ENCODE results near the gene CTNNB1. TPM values are rescaled to one million over a fixed set of nuclear protein-coding genes. Genes with fewer than 3 reads are reported as not detected.
"Not testable (repeated sequence)": the region's sequence is repeated elsewhere in the genome, so short reads cannot be mapped to it uniquely, and the experiment has no call there.

Gene CTNNB1
- total RNA-seq, 1 experiment from 2014 or later = 490 TPM

GRCh38 chr3:41248525-41248924 lies 49.2 kb downstream of the CTNNB1 start:
- no peak for DNase-seq (ENCODE audit: low read depth)

GRCh38 chr3:41249318-41249717 lies 50.0 kb downstream of the CTNNB1 start:
- DNase-seq (ENCODE audit: low read depth) = peak; percentile 8

- DNase-seq (ENCODE audit: low read depth) = no peak
These were observed 51.5 kb downstream of the CTNNB1 start for GRCh38 chr3:41250825-41251224.

DNA sequence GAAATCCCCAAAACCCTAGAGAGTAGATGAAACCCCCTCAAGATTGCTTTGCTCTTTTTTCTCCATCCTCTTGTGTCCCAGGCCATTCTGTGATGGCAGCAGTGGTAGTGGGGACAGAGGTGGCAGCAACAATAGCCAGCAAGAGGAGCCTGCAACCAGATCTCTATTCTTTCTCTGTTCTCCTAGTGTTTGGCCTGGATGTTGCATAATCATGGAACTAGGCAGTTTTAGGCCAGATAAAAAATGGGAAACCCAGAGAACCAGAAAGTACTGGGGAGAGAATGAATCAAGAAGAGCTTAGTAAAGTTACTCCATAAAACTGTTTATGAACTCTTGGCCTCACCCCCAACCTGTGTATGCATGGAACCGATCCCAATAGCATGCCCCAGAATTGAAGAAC lies 52.3 kb downstream of the CTNNB1 start:
- no peak for DNase-seq (ENCODE audit: low read depth)

DNA sequence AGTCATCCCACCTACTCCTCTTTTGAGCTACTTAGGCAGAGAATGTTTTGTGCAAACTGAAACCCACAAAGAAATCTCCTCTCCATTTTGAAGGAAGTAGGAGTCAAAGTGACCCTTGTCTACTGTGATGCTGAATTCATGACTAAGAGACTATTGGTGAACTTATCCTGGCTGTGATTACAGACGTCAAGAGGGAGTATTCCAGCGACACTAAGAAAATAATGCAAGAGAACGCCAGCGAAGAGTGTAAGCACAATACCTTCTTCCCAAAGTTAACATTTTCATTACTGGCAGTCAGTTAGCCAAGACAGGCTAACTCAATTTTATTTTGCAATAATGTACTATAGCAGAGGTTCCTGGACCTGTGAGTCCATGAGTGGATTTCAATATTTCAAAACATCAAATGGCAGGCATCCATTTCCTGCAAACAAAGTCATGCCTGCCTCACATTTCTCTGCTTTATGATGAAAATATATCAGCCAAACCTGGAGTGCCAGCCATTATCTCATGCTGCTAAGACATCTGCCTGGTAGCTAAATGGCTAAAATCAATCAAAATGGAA lies 59.0 kb downstream of the CTNNB1 start:
- no peak for DNase-seq (ENCODE audit: low read depth)

- DNase-seq (ENCODE audit: low read depth) = peak; percentile 41
These were observed 60.3 kb downstream of the CTNNB1 start for GRCh38 chr3:41259449-41260062.

GRCh38 chr3:41260063-41260450 lies 60.8 kb downstream of the CTNNB1 start:
- DNase-seq (ENCODE audit: low read depth) = no peak

DNA sequence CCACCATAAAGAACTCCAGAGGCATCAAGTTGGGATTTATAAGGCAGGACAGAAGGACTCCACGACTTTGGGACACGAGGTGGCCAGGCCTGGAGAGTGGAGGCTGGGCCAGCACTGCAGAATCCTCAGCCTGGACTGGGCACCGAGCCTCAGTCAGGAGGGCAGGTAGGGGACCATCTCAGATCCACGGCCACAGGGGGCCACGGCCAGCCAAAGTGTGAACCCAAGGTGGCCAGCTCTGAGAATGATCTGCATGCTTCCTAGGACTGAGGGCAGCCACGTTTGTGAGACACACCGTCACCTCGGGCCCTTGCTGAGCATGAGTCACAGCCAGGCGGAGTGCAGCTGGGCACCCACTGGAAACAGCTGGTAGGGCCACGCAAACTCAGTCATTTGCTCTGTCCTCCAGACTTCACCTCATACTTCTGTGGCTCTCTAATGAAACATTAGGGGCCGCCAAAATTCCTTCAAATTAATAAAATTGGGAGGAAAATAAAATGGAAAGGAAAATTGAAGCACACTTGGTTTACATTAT lies 65.8 kb downstream of the CTNNB1 start:
- DNase-seq (ENCODE audit: low read depth) = peak; percentile 70

DNA sequence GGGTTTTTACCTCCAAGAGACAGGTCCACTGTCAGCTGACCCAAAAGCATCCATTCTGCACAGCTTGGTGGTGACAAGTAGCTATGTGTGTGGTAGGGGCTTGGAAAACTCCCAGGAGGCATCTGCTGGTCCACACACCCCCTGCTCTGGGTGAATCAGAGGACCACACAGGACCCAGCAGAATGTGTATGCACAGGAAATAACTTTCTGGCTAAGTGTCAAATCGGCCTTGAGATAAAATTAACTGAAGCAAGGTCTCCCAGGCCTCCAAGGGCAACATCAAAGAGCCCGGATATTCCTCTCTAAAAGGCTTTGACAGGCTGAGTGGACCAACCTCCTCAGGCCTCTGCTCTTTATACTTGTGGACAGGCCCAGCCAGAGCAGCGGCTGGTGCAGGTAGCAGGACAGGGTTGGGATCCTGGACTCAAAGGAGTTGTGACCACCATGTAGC lies 66.5 kb downstream of the CTNNB1 start:
- peak; percentile 92 for DNase-seq (ENCODE audit: low read depth)

- DNase-seq (ENCODE audit: low read depth) = peak; percentile 97
These were observed 68.8 kb downstream of the CTNNB1 start for GRCh38 chr3:41267975-41268640.

DNA sequence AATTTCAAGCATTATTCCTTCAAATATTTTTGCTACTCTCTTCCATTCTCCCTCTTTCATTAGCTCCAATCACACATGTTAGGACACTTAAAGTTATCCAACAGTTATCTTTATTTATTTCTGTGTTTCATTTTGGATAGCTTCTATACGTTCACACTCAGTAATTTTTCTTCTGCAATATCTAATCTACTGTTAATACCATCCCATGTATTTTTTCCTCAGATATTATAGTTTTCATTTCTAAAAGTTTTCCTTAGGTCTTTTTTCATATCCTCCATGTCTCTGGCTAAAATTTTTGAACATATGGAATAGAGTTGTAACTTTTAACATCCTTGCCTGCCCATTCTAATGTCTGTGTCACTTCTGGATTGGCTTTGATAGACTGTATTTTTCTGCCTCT lies 73.4 kb downstream of the CTNNB1 start:
- no peak for DNase-seq (ENCODE audit: low read depth)

DNA sequence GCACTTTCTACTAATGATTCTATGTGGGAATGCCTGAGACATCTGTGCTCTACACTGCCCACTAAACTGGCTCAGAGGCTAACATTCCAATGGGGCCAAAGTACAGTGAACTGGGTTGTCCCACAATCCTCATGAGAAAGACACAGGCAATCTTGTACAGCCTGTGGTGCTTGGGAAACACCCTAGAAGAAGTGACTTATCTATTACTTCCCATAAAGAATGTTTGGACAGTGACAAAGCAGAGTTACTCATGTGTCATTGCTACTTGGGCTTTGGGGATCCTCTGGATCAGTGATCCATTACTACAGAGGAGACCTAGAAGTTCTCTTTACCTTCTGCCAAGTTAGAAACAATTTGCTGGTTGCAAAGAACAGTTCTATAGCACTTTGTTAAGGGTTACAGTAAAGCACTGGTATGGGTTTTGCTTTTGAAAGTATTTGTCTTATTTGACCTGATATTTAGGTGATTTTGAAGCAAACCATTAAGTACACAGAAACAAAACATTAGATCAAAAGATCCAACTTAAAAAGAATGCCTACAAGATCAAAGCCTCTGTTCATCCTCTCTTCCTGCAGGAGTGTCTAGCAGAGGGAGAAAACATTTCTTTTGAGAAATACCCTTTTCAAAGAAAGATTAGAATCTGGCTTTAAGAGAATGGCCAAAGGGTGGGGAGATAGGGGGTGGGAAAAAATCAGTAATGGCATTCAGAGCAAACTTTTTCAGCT lies 75.8 kb downstream of the CTNNB1 start:
- peak; percentile 69 for DNase-seq (ENCODE audit: low read depth)

DNA sequence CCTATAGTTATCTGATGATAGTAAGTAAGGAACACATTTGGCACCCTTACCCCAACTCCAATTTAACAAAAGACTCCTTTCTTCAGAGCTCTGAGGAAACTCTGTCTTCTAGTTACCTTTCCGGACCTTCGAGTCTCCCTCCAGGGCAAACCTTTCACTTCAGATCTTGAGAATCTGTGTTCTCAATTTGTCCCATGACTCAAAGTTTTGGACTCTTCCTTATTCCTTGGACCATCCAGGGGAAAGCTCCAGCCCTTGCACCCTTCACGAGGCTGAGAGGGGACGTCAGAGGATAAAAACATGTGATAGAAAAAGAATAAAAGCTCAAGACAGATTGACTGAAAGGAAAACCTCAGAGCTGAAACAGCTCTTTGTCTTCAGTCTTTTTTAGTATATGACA lies 76.9 kb downstream of the CTNNB1 start:
- no peak for DNase-seq (ENCODE audit: low read depth)

GRCh38 chr3:41277790-41278465 lies 78.6 kb downstream of the CTNNB1 start:
- no peak for DNase-seq (ENCODE audit: low read depth)

DNA sequence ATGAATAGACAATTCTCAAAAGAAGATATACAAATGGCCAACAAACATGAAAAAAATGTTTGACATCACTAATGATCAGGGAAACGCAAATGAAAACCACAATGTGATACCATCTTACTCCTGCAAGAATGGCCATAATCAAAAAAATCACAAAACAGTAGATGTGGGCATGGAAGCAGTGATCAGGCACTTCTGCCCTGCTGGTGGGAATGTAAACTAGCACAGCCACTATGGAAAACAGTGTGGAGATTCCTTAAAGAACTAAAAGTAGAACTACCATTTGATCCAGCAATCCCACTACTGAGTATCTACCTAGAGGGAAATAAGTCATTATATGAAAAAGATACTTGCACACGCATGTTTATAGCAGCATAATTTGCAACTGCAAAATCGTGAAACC lies 85.6 kb downstream of the CTNNB1 start:
- DNase-seq (ENCODE audit: low read depth) = not testable (repeated sequence)

DNA sequence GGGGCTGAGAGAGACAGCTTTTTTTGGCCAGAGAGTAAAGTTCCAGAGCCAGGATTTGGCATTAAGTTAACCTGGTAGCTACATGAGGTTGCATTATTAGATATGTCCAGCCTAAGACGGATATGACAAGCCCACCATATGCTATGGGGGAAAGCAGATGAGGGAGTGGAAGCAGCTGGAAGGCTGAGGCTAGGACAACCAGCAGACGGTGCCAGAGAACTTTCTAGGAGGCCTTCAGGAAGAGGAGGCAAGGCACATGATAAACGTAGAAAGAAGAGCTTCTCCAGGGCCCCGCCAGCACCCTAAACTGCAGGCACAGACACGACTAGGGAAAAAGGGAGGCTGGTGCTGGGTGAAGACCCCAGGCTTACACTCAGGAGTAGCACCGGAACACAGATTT lies 87.0 kb downstream of the CTNNB1 start:
- peak; percentile 31 for DNase-seq (ENCODE audit: low read depth)

DNA sequence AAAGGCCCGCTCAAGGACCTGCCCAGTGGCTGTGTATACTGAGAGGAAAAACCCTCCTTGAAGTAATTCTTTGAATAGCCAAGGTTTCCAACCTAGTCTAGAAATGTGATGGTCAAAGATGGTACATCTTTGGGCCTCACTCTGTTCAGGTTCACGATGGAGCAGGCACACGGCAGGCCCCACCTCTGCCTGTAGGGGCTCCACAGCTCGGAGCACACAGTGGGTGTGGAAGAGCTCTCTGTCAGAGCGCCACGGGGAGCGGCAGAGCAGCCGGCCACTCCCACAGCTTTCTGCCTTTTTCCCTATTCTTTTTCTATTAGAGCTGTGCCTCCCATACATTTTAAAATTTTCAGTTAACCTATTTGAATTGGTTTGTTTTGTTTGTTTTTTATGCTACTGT lies 89.5 kb downstream of the CTNNB1 start:
- no peak for DNase-seq (ENCODE audit: low read depth)
